K562 (cell line): ENCODE data around the gene ADGRG1. TPM values are rescaled to one million over a fixed set of nuclear protein-coding genes. Genes with fewer than 3 reads are reported as not detected.

ENCODE experiments used
- ARHGAP35 ChIP-seq: fragments of 450-650 bp; IDR thresholded peaks from 2 replicates; pipeline ENCODE4 v1.6.1; 2018; ENCODE audit not compliant: partially characterized antibody
- ASH1L ChIP-seq: fragments of 450-650 bp; IDR thresholded peaks from 2 replicates; pipeline ENCODE4 v1.6.1; 2018; ENCODE audit warnings: borderline replicate concordance, mild to moderate bottlenecking, low read depth; ENCODE audit not compliant: partially characterized antibody
- BRCA1 ChIP-seq, 2 experiments: fragments of 450-650 bp in 1 of 2; sonication (generic) in 1 of 2; formaldehyde crosslinking in 1 of 2; IDR thresholded peaks; 2 replicates each; pipeline versions ENCODE4 v1.5.0 to v1.6.1; 2017 to 2020; ENCODE audit warnings: mild to moderate bottlenecking in 1 of 2, missing genetic modification reagents in 1 of 2
- EGR1 ChIP-seq: fragments of 450-650 bp; conservative IDR thresholded peaks from 2 replicates; pipeline ENCODE4 v1.6.1; 2017; ENCODE audit warnings: mild to moderate bottlenecking
- HOMEZ ChIP-seq: fragments of 250-450 bp; sonication (Bioruptor Pico); IDR thresholded peaks from 2 replicates; pipeline ENCODE4 v1.4.0; 2020; ENCODE audit warnings: mild to moderate bottlenecking, moderate library complexity
- MCM7 ChIP-seq, 2 experiments: fragments of 450-650 bp; IDR thresholded peaks; 2 replicates each; pipeline ENCODE4 v1.6.1; 2016 to 2018
- PHTF2 ChIP-seq: fragments of 250-450 bp; sonication (Bioruptor Pico); IDR thresholded peaks from 2 replicates; pipeline ENCODE4 v1.5.0; 2021; ENCODE audit warnings: mild to moderate bottlenecking
- PREB ChIP-seq: sonication (generic); formaldehyde crosslinking; IDR thresholded peaks from 2 replicates; pipeline ENCODE4 v1.8.1; 2023; ENCODE audit warnings: mild to moderate bottlenecking, missing genetic modification reagents
- SIN3A ChIP-seq, 2 experiments: fragments of 150-350 bp in 1 of 2; IDR thresholded peaks; 2 replicates each; pipeline ENCODE4 v1.6.1; 2011 to 2016; ENCODE audit warnings: borderline replicate concordance in 2 of 2, low read depth in 2 of 2, low read length in 2 of 2, mild to moderate bottlenecking in 2 of 2, moderate library complexity in 2 of 2; ENCODE audit not compliant: control insufficient read depth in 1 of 2
- TEAD2 ChIP-seq: fragments of 450-650 bp; IDR thresholded peaks from 2 replicates; pipeline ENCODE4 v1.6.1; 2016; ENCODE audit warnings: missing genetic modification characterization, control low read depth, missing compliant biosample characterization
- TFE3 ChIP-seq: fragments of 450-650 bp; formaldehyde crosslinking; IDR thresholded peaks from 2 replicates; pipeline ENCODE4 v1.4.0; 2020; ENCODE audit warnings: mild to moderate bottlenecking, mixed read lengths
- TSC22D4 ChIP-seq: fragments of 450-650 bp; IDR thresholded peaks from 2 replicates; pipeline ENCODE4 v1.6.1; 2016; ENCODE audit warnings: missing genetic modification characterization, missing biosample characterization, control low read depth
- ZBTB1 ChIP-seq: sonication (generic); formaldehyde crosslinking; IDR thresholded peaks from 2 replicates; pipeline ENCODE4 v1.8.1; 2023; ENCODE audit warnings: missing genetic modification reagents, low read depth, mild to moderate bottlenecking, borderline replicate concordance
- ZBTB11 ChIP-seq, 3 experiments: fragments of 200-800 bp in 1 of 3; fragments of 250-450 bp in 1 of 3; fragments of 450-650 bp in 1 of 3; sonication (Bioruptor Pico) in 1 of 3; sonication (Bioruptor generic) in 1 of 3; formaldehyde crosslinking in 1 of 3; IDR thresholded peaks; 2 replicates each; pipeline versions ENCODE4 v1.6.1 to v1.8.0; 2016 to 2022; ENCODE audit warnings: mild to moderate bottlenecking in 2 of 3, missing genetic modification characterization in 2 of 3, missing compliant biosample characterization in 1 of 3, moderate library complexity in 1 of 3
- ZNF121 ChIP-seq: sonication (generic); formaldehyde crosslinking; conservative IDR thresholded peaks from 2 replicates; pipeline ENCODE4 v1.8.0; 2022; ENCODE audit warnings: missing genetic modification reagents
- ZNF253 ChIP-seq: fragments of 250-450 bp; sonication (Bioruptor Pico); conservative IDR thresholded peaks from 2 replicates; pipeline ENCODE4 v1.6.1; 2021; ENCODE audit warnings: mild to moderate bottlenecking
- ZNF584 ChIP-seq: fragments of 200-800 bp; sonication (Bioruptor generic); IDR thresholded peaks from 2 replicates; pipeline ENCODE4 v1.6.1; 2016; ENCODE audit warnings: low read depth, mild to moderate bottlenecking, missing genetic modification characterization, missing compliant biosample characterization
- ZZZ3 ChIP-seq: fragments of 450-650 bp; IDR thresholded peaks from 2 replicates; pipeline ENCODE4 v1.6.1; 2016; ENCODE audit warnings: antibody characterized with exemption, mild to moderate bottlenecking, moderate library complexity
- polyA plus RNA-seq, 8 experiments: library from polyadenylated mRNA; depleted of rRNA in 4 of 8; stranded (reverse) in 5 of 8; unstranded in 3 of 8; fragments of >200 nt; fragmentation: Nextera tagmentation in 2 of 8; fragmentation: Illumina TruSeq in 1 of 8; extraction: Ambion mirVana in 2 of 8; extraction: Trizol in 1 of 8; gene quantifications; 2 replicates each; pipeline versions ENCODE4 v1.2.1 to v1.2.3, GENCODE V29; 2011 to 2014; ENCODE audit warnings: inconsistent platforms in 1 of 8, missing spikeins in 1 of 8
- total RNA-seq, 7 experiments: library from RNA; depleted of rRNA in 6 of 7; stranded (reverse); fragments of >200 nt in 6 of 7; fragmentation: Illumina TruSeq in 2 of 7; extraction: Trizol in 2 of 7; gene quantifications; 2 replicates each; pipeline versions ENCODE4 v1.2.1 to v1.2.3, GENCODE V29; 2011 to 2021; ENCODE audit warnings: low replicate concordance in 1 of 7

The ADGRG1 gene
- total and polyA plus RNA-seq, 9 of the 15 experiments (the other 6 are each of a cell fraction or from before 2014, with no cell fraction given) = 0.04 to 0.31 (median 0.16) TPM; not detected in 6

GRCh38 chr16:57628008-57628781, at the start of gene ADGRG1 (continued):
- no peak for TF ChIP-seq MCM7 (IDR thresholded peaks at IDR 0.05)
- TF ChIP-seq ZBTB11 (CRISPR knock-in tag; IDR thresholded peaks at IDR 0.05) = no peak
- TF ChIP-seq ARHGAP35 = no peak
- TF ChIP-seq ZZZ3 = no peak
- no peak for TF ChIP-seq HOMEZ (CRISPR knock-in tag)
- TF ChIP-seq TEAD2 (tag) = no peak
- no peak for TF ChIP-seq ZNF584 (CRISPR knock-in tag)
- no peak for TF ChIP-seq ASH1L
- TF ChIP-seq PHTF2 (CRISPR knock-in tag) = no peak
- no peak for TF ChIP-seq SIN3A (IDR thresholded peaks at IDR 0.05; ENCODE audit: borderline replicate concordance in 2 of 2, control insufficient read depth in 1 of 2, low read depth in 2 of 2, low read length in 2 of 2)
- no peak for TF ChIP-seq TSC22D4
- TF ChIP-seq TFE3 (CRISPR knock-in tag) = no peak
- no peak for TF ChIP-seq ZBTB1 (CRISPR knock-in tag)
- no peak for TF ChIP-seq BRCA1 (IDR thresholded peaks at IDR 0.05)
- no peak for TF ChIP-seq BRCA1 (CRISPR knock-in tag; IDR thresholded peaks at IDR 0.05)
- TF ChIP-seq ZNF253 (CRISPR knock-in tag) = no peak
- TF ChIP-seq EGR1 = peak; percentile 86
- no peak for TF ChIP-seq ZNF121 (CRISPR knock-in tag)
- TF ChIP-seq PREB (CRISPR knock-in tag) = no peak
